GM18526 (cell line): ENCODE data around the gene TOMM5.

Source experiments
- POLR2A ChIP-seq: IDR thresholded peaks from 3 replicates; pipeline ENCODE4 v1.6.1; 2011; ENCODE audit not compliant: insufficient read length; ENCODE audit errors: extremely low read depth

TOMM5 gene

GRCh38 chr9:37575921-37576721 is 16.3 kb downstream of the TOMM5 start, which contains the start of gene FBXO10:
TSS of gene FBXO10 (minus strand) at chr9:37576380. CDS start at chr9:37541768, 34,612 bp downstream.
- peak; percentile 41 for TF ChIP-seq POLR2A

- no peak for TF ChIP-seq POLR2A
Measured at GRCh38 chr9:37575511-37575914, 16.9 kb downstream of the TOMM5 start.

GRCh38 chr9:37575001-37575400 is 17.4 kb downstream of the TOMM5 start:
- TF ChIP-seq POLR2A, result no peak

- no peak for TF ChIP-seq POLR2A
Measured at GRCh38 chr9:37574241-37574721, 18.1 kb downstream of the TOMM5 start.

GRCh38 chr9:37571282-37571681 is 21.1 kb downstream of the TOMM5 start:
- no peak for TF ChIP-seq POLR2A

GRCh38 chr9:37566716-37567115 is 25.7 kb downstream of the TOMM5 start:
- TF ChIP-seq POLR2A, result no peak

GRCh38 chr9:37565661-37566618 is 26.5 kb downstream of the TOMM5 start:
- no peak for TF ChIP-seq POLR2A

- no peak for TF ChIP-seq POLR2A
Measured at GRCh38 chr9:37564916-37565315, 27.5 kb downstream of the TOMM5 start.

GRCh38 chr9:37563806-37564513 is 28.4 kb downstream of the TOMM5 start:
- no peak for TF ChIP-seq POLR2A

GRCh38 chr9:37562826-37563225 is 29.6 kb downstream of the TOMM5 start:
- TF ChIP-seq POLR2A, result no peak

GRCh38 chr9:37561682-37562081 is 30.7 kb downstream of the TOMM5 start:
- no peak for TF ChIP-seq POLR2A

- no peak for TF ChIP-seq POLR2A
Measured at GRCh38 chr9:37559855-37560592, 32.4 kb downstream of the TOMM5 start.

- TF ChIP-seq POLR2A, result no peak
Measured at GRCh38 chr9:37559125-37559524, 33.3 kb downstream of the TOMM5 start.

- no peak for TF ChIP-seq POLR2A
Measured at GRCh38 chr9:37555786-37556185, 36.6 kb downstream of the TOMM5 start.
